ENCODE results near the gene SMARCD1. TPM values are rescaled to one million over a fixed set of nuclear protein-coding genes. Genes with fewer than 3 reads are reported as not detected.
"Not testable (repeated sequence)": the region's sequence is repeated elsewhere in the genome, so short reads cannot be mapped to it uniquely, and the experiment has no call there.

Gene SMARCD1
- total RNA-seq, 1 experiment from 2014 or later = 152 TPM

- Histone ChIP-seq H3K9me3 (ENCODE audit: control insufficient read depth, low read depth, low read length) (no peaks in the 10 kb centered on the region), H3K23ac (ENCODE audit: insufficient read length, low read depth, low read length) (no peak overlapping the region), H3K4ac (ENCODE audit: low read depth, low read length) (no peak overlapping the region), H3K79me1 (ENCODE audit: insufficient read depth, low read depth, low read length, poor library complexity, severe bottlenecking) (no peaks in the 10 kb centered on the region), H3K23me2 (ENCODE audit: insufficient read length, low read depth, low read length, poor library complexity, severe bottlenecking) (no peaks in the 10 kb centered on the region), H3K79me2 (ENCODE audit: insufficient read depth, low read length) (no peaks in the 10 kb centered on the region), H2AK5ac (ENCODE audit: insufficient read length, low read length) (no peak overlapping the region), H2BK15ac (ENCODE audit: low read depth, low read length) (no peak overlapping the region), H3K56ac (ENCODE audit: insufficient read length, low read depth, low read length) (no peak overlapping the region), H3K4me1 (ENCODE audit: insufficient read depth, low read length) (no peaks in the 10 kb centered on the region), H2BK120ac (ENCODE audit: low read depth, low read length, poor library complexity, severe bottlenecking) (no peak overlapping the region), H4K8ac (replicated peaks; ENCODE audit: insufficient read length, low read depth, low read length) (no peak overlapping the region), H3T11ph (ENCODE audit: low read length) (no peak overlapping the region), H2BK5ac (ENCODE audit: insufficient read length, low read length) (no peak overlapping the region), H3K18ac (ENCODE audit: insufficient read length, low read depth, low read length) (no peak overlapping the region), H3K27me3 (ENCODE audit: insufficient read depth, low read length) (no peaks in the 10 kb centered on the region), H4K5ac (ENCODE audit: insufficient read length, low read depth, low read length) (no peak overlapping the region), H2AFZ (ENCODE audit: low read length) (no peak overlapping the region), H3K9ac (ENCODE audit: extremely low read depth, insufficient read length, low read length) (no peak overlapping the region), H3K4me2 (ENCODE audit: insufficient read depth, insufficient read length, low read length) (no peak overlapping the region), H4K20me1 (ENCODE audit: control insufficient read depth, insufficient read depth, insufficient read length) (no peaks in the 10 kb centered on the region), H2BK12ac (ENCODE audit: insufficient read length, low read depth, low read length) (no peak overlapping the region), H3K14ac (ENCODE audit: insufficient read depth, low read length) (no peak overlapping the region), H4K91ac (ENCODE audit: insufficient read length, low read depth, low read length) (no peak overlapping the region), H2BK20ac (ENCODE audit: low read depth, low read length, poor library complexity, severe bottlenecking) (no peak overlapping the region), H3K27ac (ENCODE audit: insufficient read length, low read depth, low read length) (no peak overlapping the region)
- WGBS (ENCODE audit: extremely low coverage, insufficient read length, low lambda C conversion rate) = no CpG with 5 or more reads among the region's 1 CpG
- peak overlapping the region; percentile 46 to 70 for H3K4me3 Mint-ChIP-seq
- H3K27ac Mint-ChIP-seq = peak overlapping the region in 2 of 3 experiments; percentile 24 to 71; a peak in 4 of 7 replicates
- H3K4me1 Mint-ChIP-seq = peaks cover 11 to 23% of the 10 kb centered on the region in 2 experiments
- H3K36me3 Mint-ChIP-seq (ENCODE audit: insufficient read depth in 1 of 3, low read depth in 3 of 3) = peaks cover 20 to 26% (median 22%) of the 10 kb centered on the region in 3 experiments
- H3K9me3 Mint-ChIP-seq = no peaks in the 10 kb centered on the region
- DNase-seq = no peak
- H3K27me3 Mint-ChIP-seq (ENCODE audit: low read depth) = peaks cover 20% of the 10 kb centered on the region
- TF ChIP-seq, protein P1, sequence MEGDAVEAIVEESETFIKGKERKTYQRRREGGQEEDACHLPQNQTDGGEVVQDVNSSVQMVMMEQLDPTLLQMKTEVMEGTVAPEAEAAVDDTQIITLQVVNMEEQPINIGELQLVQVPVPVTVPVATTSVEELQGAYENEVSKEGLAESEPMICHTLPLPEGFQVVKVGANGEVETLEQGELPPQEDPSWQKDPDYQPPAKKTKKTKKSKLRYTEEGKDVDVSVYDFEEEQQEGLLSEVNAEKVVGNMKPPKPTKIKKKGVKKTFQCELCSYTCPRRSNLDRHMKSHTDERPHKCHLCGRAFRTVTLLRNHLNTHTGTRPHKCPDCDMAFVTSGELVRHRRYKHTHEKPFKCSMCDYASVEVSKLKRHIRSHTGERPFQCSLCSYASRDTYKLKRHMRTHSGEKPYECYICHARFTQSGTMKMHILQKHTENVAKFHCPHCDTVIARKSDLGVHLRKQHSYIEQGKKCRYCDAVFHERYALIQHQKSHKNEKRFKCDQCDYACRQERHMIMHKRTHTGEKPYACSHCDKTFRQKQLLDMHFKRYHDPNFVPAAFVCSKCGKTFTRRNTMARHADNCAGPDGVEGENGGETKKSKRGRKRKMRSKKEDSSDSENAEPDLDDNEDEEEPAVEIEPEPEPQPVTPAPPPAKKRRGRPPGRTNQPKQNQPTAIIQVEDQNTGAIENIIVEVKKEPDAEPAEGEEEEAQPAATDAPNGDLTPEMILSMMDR (conservative IDR thresholded peaks at IDR 0.05) = no peak
Measured at GRCh38 chr12:50083301-50083700, 1.8 kb upstream of the SMARCD1 start.

GRCh38 chr12:50084409-50084774, 750 bp upstream of the SMARCD1 start:
- H3K27ac ChIP-seq (ENCODE audit: insufficient read length, low read depth, low read length) = peak overlapping the region; percentile 4
- H4K91ac ChIP-seq (ENCODE audit: insufficient read length, low read depth, low read length); H2AK5ac ChIP-seq (ENCODE audit: insufficient read length, low read length); H2BK12ac ChIP-seq (ENCODE audit: insufficient read length, low read depth, low read length); H3K79me1 ChIP-seq (ENCODE audit: insufficient read depth, low read depth, low read length, poor library complexity, severe bottlenecking); H2BK120ac ChIP-seq (ENCODE audit: low read depth, low read length, poor library complexity, severe bottlenecking); H3K79me2 ChIP-seq (ENCODE audit: insufficient read depth, low read length); DNase-seq; H4K20me1 ChIP-seq (ENCODE audit: control insufficient read depth, insufficient read depth, insufficient read length); H4K5ac ChIP-seq (ENCODE audit: insufficient read length, low read depth, low read length); H3K4ac ChIP-seq (ENCODE audit: low read depth, low read length); H3K56ac ChIP-seq (ENCODE audit: insufficient read length, low read depth, low read length); H3K18ac ChIP-seq (ENCODE audit: insufficient read length, low read depth, low read length); H3K14ac ChIP-seq (ENCODE audit: insufficient read depth, low read length); H3K9me3 Mint-ChIP-seq; H2BK15ac ChIP-seq (ENCODE audit: low read depth, low read length); H3K23ac ChIP-seq (ENCODE audit: insufficient read length, low read depth, low read length); H2BK5ac ChIP-seq (ENCODE audit: insufficient read length, low read length); H3T11ph ChIP-seq (ENCODE audit: low read length); H3K27me3 ChIP-seq (ENCODE audit: insufficient read depth, low read length); H3K4me1 ChIP-seq (ENCODE audit: insufficient read depth, low read length); H3K23me2 ChIP-seq (ENCODE audit: insufficient read length, low read depth, low read length, poor library complexity, severe bottlenecking); H4K8ac ChIP-seq (replicated peaks; ENCODE audit: insufficient read length, low read depth, low read length); H2AFZ ChIP-seq (ENCODE audit: low read length); H3K9me3 ChIP-seq (ENCODE audit: control insufficient read depth, low read depth, low read length); H2BK20ac ChIP-seq (ENCODE audit: low read depth, low read length, poor library complexity, severe bottlenecking): not testable (repeated sequence)
- Mint-ChIP-seq H3K27ac (peak overlapping the region; percentile 88 to 95 (median 92); a peak in 6 of 7 replicates), H3K27me3 (ENCODE audit: low read depth) (peaks cover 20% of the 10 kb centered on the region), H3K4me3 (peak overlapping the region; percentile 90 to 95), H3K4me1 (peaks cover 11 to 23% of the 10 kb centered on the region in 2 experiments), H3K36me3 (ENCODE audit: insufficient read depth in 1 of 3, low read depth in 3 of 3) (peaks cover 28 to 36% (median 33%) of the 10 kb centered on the region in 3 experiments)
- no CpG with 5 or more reads among the region's 7 CpGs for WGBS (ENCODE audit: extremely low coverage, insufficient read length, low lambda C conversion rate)
- H3K9ac ChIP-seq (ENCODE audit: extremely low read depth, insufficient read length, low read length) = peak overlapping the region; percentile 26
- H3K4me2 ChIP-seq (ENCODE audit: insufficient read depth, insufficient read length, low read length) = peak overlapping the region; percentile 54

Data from H9 (cell line).